Immature natural killer cell (primary cell): ENCODE data around the gene SLX4. TPM values are rescaled to one million over a fixed set of nuclear protein-coding genes. Genes with fewer than 3 reads are reported as not detected.

Experiments
- DNase-seq, 3 donors: peaks; one replicate each; pipeline ENCODE4 v3.0.0; 2022; ENCODE audit warnings: mixed read lengths in 1 of 3
- H3K27ac Mint-ChIP-seq, 6 donors: one replicate each; pipeline ENCODE4 v1.8.0; 2020; ENCODE audit warnings: mixed read lengths in 6 of 6, mild to moderate bottlenecking in 5 of 6, inconsistent platforms in 4 of 6, moderate library complexity in 3 of 6
- H3K27me3 Mint-ChIP-seq, 3 donors: one replicate each; pipeline ENCODE4 v1.8.0; 2020 to 2021; ENCODE audit warnings: low read depth in 3 of 3, mild to moderate bottlenecking in 3 of 3, mixed read lengths in 3 of 3, moderate library complexity in 3 of 3, inconsistent platforms in 1 of 3
- H3K36me3 Mint-ChIP-seq, 3 donors: one replicate each; pipeline ENCODE4 v1.8.0; 2020; ENCODE audit warnings: mixed read lengths in 3 of 3, inconsistent platforms in 2 of 3, mild to moderate bottlenecking in 2 of 3
- H3K4me1 Mint-ChIP-seq, 2 donors: one replicate each; pipeline ENCODE4 v1.8.0; 2020; ENCODE audit warnings: inconsistent platforms in 2 of 2, mild to moderate bottlenecking in 2 of 2, mixed read lengths in 2 of 2, moderate library complexity in 1 of 2
- H3K4me3 Mint-ChIP-seq, 5 donors: one replicate each; pipeline ENCODE4 v1.8.0; 2020; ENCODE audit warnings: mild to moderate bottlenecking in 5 of 5, mixed read lengths in 5 of 5, inconsistent platforms in 3 of 5, moderate library complexity in 3 of 5
- H3K9me3 Mint-ChIP-seq, 6 donors: one replicate each; pipeline ENCODE4 v1.8.0; 2020; ENCODE audit warnings: mild to moderate bottlenecking in 6 of 6, mixed read lengths in 6 of 6, inconsistent platforms in 4 of 6, moderate library complexity in 3 of 6
- polyA plus RNA-seq, 3 donors: library from polyadenylated mRNA; unstranded; fragments of 300-500 nt; fragmentation: Illumina TruSeq; gene quantifications; one replicate each; pipeline ENCODE4 v1.2.3, GENCODE V29; 2021

Gene SLX4
- polyA plus RNA-seq, 3 donors from 2014 or later, result 0.43 to 1.8 TPM; not detected in 1

DNA sequence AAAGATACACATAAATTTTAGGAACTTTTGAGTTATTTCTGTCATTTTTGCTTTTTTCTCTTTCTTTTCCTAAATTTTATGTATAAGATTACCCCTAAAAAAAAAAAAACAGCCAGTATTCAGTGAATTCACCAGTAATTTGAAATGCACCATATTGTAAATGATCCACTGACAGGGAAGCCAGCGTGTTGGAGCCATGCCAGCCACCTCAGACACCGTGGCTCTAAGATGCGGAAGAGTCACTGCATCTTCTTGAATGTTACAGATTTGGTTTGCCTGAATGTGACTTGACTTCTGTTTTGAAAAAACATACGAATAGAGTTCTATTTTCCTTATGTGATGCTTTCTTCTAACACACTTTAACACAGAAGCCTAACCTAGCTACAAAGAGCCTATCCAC lies 73.2 kb downstream of the SLX4 start:
- Mint-ChIP-seq H3K27ac (peak overlapping the region in 3 of 6 donors; percentile 17 to 64 (median 55)), H3K9me3 (no peaks in the 10 kb centered on the region), H3K4me3 (no peak overlapping the region), H3K4me1 (peaks cover 8 to 28% of the 10 kb centered on the region in 2 donors), H3K27me3 (peaks cover 0 to 1% (median 0%) of the 10 kb centered on the region in 3 donors), H3K36me3 (peaks cover 4 to 13% (median 8%) of the 10 kb centered on the region in 3 donors)
- DNase-seq, result no peak

DNA sequence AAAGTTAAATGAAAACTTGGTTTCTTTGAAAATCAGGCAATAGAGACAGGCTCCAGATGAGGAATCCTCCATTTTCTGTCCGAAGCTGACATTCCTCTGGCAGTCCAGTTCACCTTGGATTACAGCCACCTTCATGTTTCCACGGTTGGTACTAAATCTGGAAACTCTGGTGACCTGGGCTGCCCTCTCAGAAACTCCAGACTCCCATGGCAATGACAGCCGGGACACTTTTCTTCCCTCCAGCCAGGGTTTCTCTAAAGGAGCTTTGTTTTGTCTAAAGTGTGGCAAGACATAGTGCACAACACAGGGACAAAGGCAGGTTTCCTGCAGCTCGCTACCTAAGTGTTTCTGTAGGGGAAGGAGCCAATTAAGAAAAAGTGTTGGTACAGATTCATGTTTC lies 74.6 kb downstream of the SLX4 start:
- H3K4me1 Mint-ChIP-seq, result peaks cover 8 to 28% of the 10 kb centered on the region in 2 donors
- DNase-seq, result no peak
- no peak overlapping the region for H3K4me3 Mint-ChIP-seq
- peaks cover 4 to 13% (median 4%) of the 10 kb centered on the region in 3 donors for H3K36me3 Mint-ChIP-seq
- H3K27ac Mint-ChIP-seq, result peak overlapping the region in 5 of 6 donors; percentile 2 to 53 (median 26)
- peaks cover 0 to 1% (median 0%) of the 10 kb centered on the region in 3 donors for H3K27me3 Mint-ChIP-seq
- H3K9me3 Mint-ChIP-seq, result no peaks in the 10 kb centered on the region

- no peaks in the 10 kb centered on the region for H3K9me3 Mint-ChIP-seq
- peaks cover 8 to 28% of the 10 kb centered on the region in 2 donors for H3K4me1 Mint-ChIP-seq
- H3K36me3 Mint-ChIP-seq, result peaks cover 4 to 13% (median 4%) of the 10 kb centered on the region in 3 donors
- H3K27ac Mint-ChIP-seq, result peak overlapping the region in 5 of 6 donors; percentile 2 to 77 (median 51)
- no peak overlapping the region for H3K4me3 Mint-ChIP-seq
- DNase-seq, result no peak
- peaks cover 0 to 1% (median 0%) of the 10 kb centered on the region in 3 donors for H3K27me3 Mint-ChIP-seq
These were observed 75.1 kb downstream of the SLX4 start for GRCh38 chr16:3536271-3536731.

- Mint-ChIP-seq H3K4me3 (no peak overlapping the region), H3K9me3 (no peaks in the 10 kb centered on the region), H3K4me1 (peaks cover 8 to 28% of the 10 kb centered on the region in 2 donors), H3K27me3 (peaks cover 0 to 1% (median 0%) of the 10 kb centered on the region in 3 donors), H3K27ac (peak overlapping the region in 5 of 6 donors; percentile 36 to 80 (median 68)), H3K36me3 (no peaks in the 10 kb centered on the region)
- DNase-seq, result no peak
These were observed 77.3 kb downstream of the SLX4 start for GRCh38 chr16:3534126-3534525.

- Mint-ChIP-seq H3K4me1 (peaks cover 8 to 28% of the 10 kb centered on the region in 2 donors), H3K9me3 (no peaks in the 10 kb centered on the region), H3K27ac (peak overlapping the region in 1 of 6 donors; percentile 51), H3K4me3 (no peak overlapping the region), H3K36me3 (no peaks in the 10 kb centered on the region), H3K27me3 (peaks cover 0 to 1% (median 0%) of the 10 kb centered on the region in 3 donors)
- DNase-seq, result no peak
These were observed 78.7 kb downstream of the SLX4 start for GRCh38 chr16:3532741-3533140.

Other genes starting within 250 kb of the SLX4 start
- gene ZSCAN32, start 210.6 kb downstream of the SLX4 start, polyA plus RNA-seq, result 10 to 100 TPM in 1 of 3 donors, 1 to 10 TPM in 2; 7.9 to 16.1 (median 8.1) TPM
- 10 to 100 TPM in 1 of 3 donors, 1 to 10 TPM in 2; 4.7 to 19.4 (median 8.5) TPM for gene ZNF174, start 210.4 kb downstream of the SLX4 start, polyA plus RNA-seq
- 1 to 10 TPM in 2 of 3 donors, under 1 TPM in 1; 0.37 to 1.7 (median 1.2) TPM for gene ZNF597, start 168.1 kb downstream of the SLX4 start, polyA plus RNA-seq
- 10 to 100 TPM; 19.1 to 64.9 (median 26.2) TPM for gene NAA60, start 167.9 kb downstream of the SLX4 start, polyA plus RNA-seq
- gene C16orf90, start 116.1 kb downstream of the SLX4 start, polyA plus RNA-seq, result not detected
- 10 to 100 TPM in 2 of 3 donors, 1 to 10 TPM in 1; 4.7 to 16.6 (median 10.3) TPM for gene CLUAP1, start 110.6 kb downstream of the SLX4 start, polyA plus RNA-seq
- gene NLRC3, start 34.2 kb downstream of the SLX4 start, polyA plus RNA-seq, result 10 to 100 TPM; 18.3 to 68.0 (median 24.9) TPM
- 1 to 10 TPM in 2 of 3 donors, under 1 TPM in 1; 0.60 to 9.0 (median 3.5) TPM for gene DNASE1, start 43.1 kb upstream of the SLX4 start, polyA plus RNA-seq
- 10 to 100 TPM; 30.1 to 32.1 (median 30.7) TPM for gene TRAP1, start 105.9 kb upstream of the SLX4 start, polyA plus RNA-seq